Naive thymus-derived CD4-positive, alpha-beta T cell (primary cell): ENCODE results near the gene MTFR1L. TPM values are rescaled to one million over a fixed set of nuclear protein-coding genes. Genes with fewer than 3 reads are reported as not detected.

Source experiments
- ATAC-seq: fragments of 150-1000 bp; cut with Tn5 transposase; 2 replicates; pipeline ENCODE4 v1.10.0; 2021; ENCODE audit warnings: mild to moderate bottlenecking, moderate library complexity
- CTCF ChIA-PET: fragments of 350-600 bp; sonication (Branson Sonifier 250); formaldehyde crosslinking; loops from one replicate; lab custom pipeline; 2021; ENCODE audit warnings: antibody characterized with exemption; lab: Charles Lee
- POLR2A ChIA-PET: fragments of 350-600 bp; sonication (Branson Sonifier 250); formaldehyde crosslinking; loops from one replicate; lab custom pipeline; 2021; ENCODE audit warnings: antibody characterized with exemption, inconsistent platforms; lab: Charles Lee
- DNase-seq, 9 donors: peaks; one replicate each; pipeline versions ENCODE4 v3.0.0 to v3.0.0-alpha.2; 2020 to 2022; ENCODE audit warnings: mixed read lengths in 1 of 9
- H3K27ac ChIP-seq: one replicate; pipeline ENCODE4 v1.7.0; 2013; ENCODE audit warnings: mild to moderate bottlenecking, low read depth, low read length, moderate library complexity
- H3K27me3 ChIP-seq, 2 donors: one replicate each; pipeline ENCODE4 v1.7.0; 2013; ENCODE audit warnings: low read length in 2 of 2, mild to moderate bottlenecking in 2 of 2, moderate library complexity in 2 of 2; ENCODE audit not compliant: control insufficient read depth in 2 of 2, insufficient read depth in 2 of 2
- H3K36me3 ChIP-seq, 3 experiments: 1 replicate in 2 of 3; 2 replicates in 1 of 3; pipeline ENCODE4 v1.7.0; 2013; ENCODE audit warnings: low read length in 3 of 3, mild to moderate bottlenecking in 3 of 3, moderate library complexity in 1 of 3; ENCODE audit not compliant: insufficient read depth in 3 of 3, control insufficient read depth in 2 of 3
- H3K4me1 ChIP-seq, 2 donors: one replicate each; pipeline ENCODE4 v1.7.0; 2013; ENCODE audit warnings: low read length in 2 of 2, mild to moderate bottlenecking in 2 of 2, moderate library complexity in 1 of 2; ENCODE audit not compliant: control insufficient read depth in 2 of 2, insufficient read depth in 2 of 2
- H3K4me3 ChIP-seq: 2 replicates; pipeline ENCODE4 v1.7.0; 2013; ENCODE audit warnings: mild to moderate bottlenecking, low read length
- H3K9me3 ChIP-seq, 3 experiments: 1 replicate in 2 of 3; 2 replicates in 1 of 3; pipeline ENCODE4 v1.7.0; 2013; ENCODE audit warnings: low read length in 3 of 3; ENCODE audit not compliant: control insufficient read depth in 2 of 3
- H3K27ac Mint-ChIP-seq, 9 donors: one replicate each; pipeline ENCODE4 v1.8.0; 2020 to 2022; ENCODE audit warnings: mixed read lengths in 9 of 9, mild to moderate bottlenecking in 8 of 9, moderate library complexity in 5 of 9, inconsistent platforms in 2 of 9
- H3K27me3 Mint-ChIP-seq, 5 donors: one replicate each; pipeline ENCODE4 v1.8.0; 2021 to 2022; ENCODE audit warnings: mixed read lengths in 5 of 5, mild to moderate bottlenecking in 1 of 5
- H3K36me3 Mint-ChIP-seq, 5 donors: one replicate each; pipeline ENCODE4 v1.8.0; 2020 to 2022; ENCODE audit warnings: mixed read lengths in 5 of 5, mild to moderate bottlenecking in 3 of 5, inconsistent platforms in 1 of 5
- H3K4me1 Mint-ChIP-seq, 7 donors: one replicate each; pipeline ENCODE4 v1.8.0; 2020 to 2022; ENCODE audit warnings: mixed read lengths in 7 of 7, mild to moderate bottlenecking in 3 of 7, inconsistent platforms in 1 of 7
- H3K4me3 Mint-ChIP-seq, 10 donors: one replicate each; pipeline ENCODE4 v1.8.0; 2020 to 2022; ENCODE audit warnings: mild to moderate bottlenecking in 10 of 10, mixed read lengths in 10 of 10, moderate library complexity in 6 of 10, inconsistent platforms in 2 of 10
- H3K9me3 Mint-ChIP-seq, 11 donors: one replicate each; pipeline ENCODE4 v1.8.0; 2020 to 2022; ENCODE audit warnings: mixed read lengths in 11 of 11, mild to moderate bottlenecking in 4 of 11, inconsistent platforms in 1 of 11, moderate library complexity in 1 of 11
- intact Hi-C, 2 donors: fragments of 100-400 bp; cut with micrococcal nuclease; formaldehyde crosslinking; loops; one replicate each; pipeline ENCODE4 v1.15.1; 2023
- polyA plus RNA-seq, 2 donors: library from polyadenylated mRNA; unstranded; fragments of 300-500 nt; fragmentation: Illumina TruSeq; gene quantifications; one replicate each; pipeline ENCODE4 v1.2.3, GENCODE V29; 2021
- total RNA-seq, 6 experiments: library from RNA in 5 of 6; stranded (reverse) in 5 of 6; gene quantifications; 1 replicate in 5 of 6; 2 replicates in 1 of 6; pipeline ENCODE4 v1.2.3 and lab custom pipeline; 2021 to 2026

Gene MTFR1L
- total RNA-seq (10 to 100 TPM; 39.6 to 60.2 (median 42.3) TPM), polyA plus RNA-seq (10 to 100 TPM; 42.4 to 51.2 TPM), total RNA-seq (lab: John Stamatoyannopoulos, UW) (33.5 reads per million, percentile 62 among the genes with 10 or more reads in this experiment)

DNA sequence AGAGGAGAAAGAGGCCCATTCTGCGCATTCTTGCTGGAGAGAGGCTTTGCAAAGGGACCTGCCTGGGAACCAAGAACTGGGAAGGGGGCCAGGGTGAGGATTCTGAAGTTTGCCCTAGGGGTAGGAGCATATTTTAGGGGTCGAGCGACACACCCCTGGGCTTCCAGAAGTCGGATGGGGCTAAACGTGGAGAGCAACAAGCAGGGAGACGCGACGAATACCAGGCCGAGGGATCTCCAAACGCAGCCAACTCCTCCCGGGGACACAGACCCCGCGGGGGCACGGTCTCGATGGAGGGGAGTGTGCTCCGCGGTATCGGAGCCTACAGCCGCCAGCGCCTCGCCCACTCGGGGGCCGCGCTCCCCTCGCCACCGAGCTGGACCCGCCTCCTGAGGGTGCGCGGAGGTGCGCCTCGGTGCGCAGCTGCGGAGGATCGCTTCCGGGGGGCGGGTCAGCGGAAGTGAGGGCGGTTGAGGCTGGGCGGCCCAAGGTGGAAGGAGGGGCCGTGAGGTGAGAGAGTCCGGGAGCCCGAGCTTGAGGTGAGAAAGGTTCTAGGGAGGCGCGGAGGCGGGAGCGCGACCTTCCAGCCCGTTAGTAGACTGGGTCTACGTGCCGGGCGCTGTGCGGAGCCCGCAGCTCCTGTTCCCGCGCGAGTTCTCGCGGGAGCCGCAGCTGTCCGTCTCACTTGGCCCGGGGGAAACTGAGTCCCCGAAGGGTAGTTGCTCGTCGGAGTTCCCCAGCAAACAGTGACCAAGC, at the start of gene MTFR1L:
MTFR1L (plus strand) TSS at position 464 of the 756 bp plus-strand sequence. CDS start 3,151 bp downstream, outside the sequence.
- H3K4me1 Mint-ChIP-seq = peaks cover 30 to 61% (median 46%) of the 10 kb centered on the region in 7 donors
- peaks cover 19 to 28% of the 10 kb centered on the region in 2 donors for H3K4me1 ChIP-seq
- ChIA-PET CTCF (interaction anchor here (0.5 to 3.8 kb wide), 6 partner anchors 9 to 332 kb away, joined by 3 to 11 read pairs (median 4); no protein-coding TSS in a partner anchor), POLR2A (interaction anchor here (0.6 to 3.8 kb wide), 45 partner anchors 9 to 804 kb away, joined by 3 to 32 read pairs (median 4); partner anchors contain the start of genes AUNIP, MACO1, PAFAH2 and PAQR7)
- H3K27ac ChIP-seq = peak within 1 kb of the TSS; percentile 91
- DNase-seq (peak; percentile 82 to 96 (median 92)), ATAC-seq (peak; percentile 92)
- peak within 1 kb of the TSS; percentile 91 to 100 (median 96) for H3K4me3 Mint-ChIP-seq
- H3K27me3 ChIP-seq = no peaks in the 10 kb centered on the region
- peaks cover 0 to 12% (median 0%) of the 10 kb centered on the region in 11 donors for H3K9me3 Mint-ChIP-seq
- peak within 1 kb of the TSS; percentile 97 for H3K4me3 ChIP-seq
- H3K27me3 Mint-ChIP-seq = no peaks in the 10 kb centered on the region
- H3K36me3 Mint-ChIP-seq = peaks cover 0 to 5% (median 0%) of the 10 kb centered on the region in 5 donors
- H3K27ac Mint-ChIP-seq = peak within 1 kb of the TSS; percentile 92 to 99 (median 96)
- no peaks in the 10 kb centered on the region for H3K9me3 ChIP-seq
- intact Hi-C loops = loop anchor here (1.0 to 10.0 kb wide), 12 partner anchors 13 to 1102 kb away; partner anchors contain the start of genes AUNIP (in 2 of the 2), PAFAH2 (in 2 of the 2), RSRP1 (in 2 of the 2) and STMN1 (in 2 of the 2)
- peaks cover 0 to 21% (median 0%) of the 10 kb centered on the region in 3 experiments for H3K36me3 ChIP-seq

DNA sequence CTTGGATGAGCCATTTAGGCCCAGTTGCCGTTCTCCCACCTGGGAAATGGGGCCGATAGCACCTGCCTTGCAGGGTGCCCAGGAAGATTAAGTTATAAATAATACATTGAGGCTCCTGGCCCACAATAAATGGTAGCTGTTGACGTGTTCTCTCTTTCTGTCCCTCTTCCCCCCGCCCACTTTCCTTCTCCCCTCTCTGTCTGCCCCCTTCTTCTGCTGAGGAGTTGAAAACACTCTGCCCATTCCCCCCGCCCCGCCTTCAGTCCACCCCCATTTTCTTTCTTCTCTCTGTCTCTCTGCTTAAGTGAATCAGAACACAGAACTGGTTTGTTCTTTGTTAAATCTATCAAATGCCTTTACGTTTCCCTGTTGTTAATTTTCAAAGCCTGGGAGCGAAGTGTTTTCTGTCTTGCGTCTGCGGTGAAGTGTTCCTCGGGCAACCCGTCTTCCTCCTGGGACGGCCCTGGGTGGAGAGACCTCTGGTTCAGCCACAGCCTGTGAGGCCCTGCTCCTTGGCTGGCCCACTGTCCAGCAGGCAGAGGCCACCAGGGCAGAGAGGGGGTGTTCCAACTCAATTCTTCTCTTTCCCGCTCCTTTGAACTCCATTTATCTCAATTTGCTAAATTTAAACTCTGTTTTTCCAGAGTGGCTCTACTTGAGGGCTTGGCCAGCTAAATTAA, 49.1 kb upstream of the MTFR1L start:
- intact Hi-C loops = no loop called here
- Mint-ChIP-seq H3K4me3 (peak overlapping the region in 9 of 10 donors; percentile 71 to 91 (median 79)), H3K9me3 (peaks cover 0 to 6% (median 0%) of the 10 kb centered on the region in 11 donors), H3K36me3 (peaks cover 4 to 38% (median 22%) of the 10 kb centered on the region in 5 donors), H3K27ac (peak overlapping the region in 8 of 9 donors; percentile 93 to 99 (median 98)), H3K27me3 (peaks cover 0 to 44% (median 0%) of the 10 kb centered on the region in 5 donors), H3K4me1 (peaks cover 36 to 97% (median 81%) of the 10 kb centered on the region in 7 donors)
- H3K27ac ChIP-seq = peak overlapping the region; percentile 77
- no peak for ATAC-seq
- H3K4me1 ChIP-seq = peaks cover 29 to 84% of the 10 kb centered on the region in 2 donors
- no peaks in the 10 kb centered on the region for H3K27me3 ChIP-seq
- POLR2A ChIA-PET = interaction anchor here (0.6 to 1.8 kb wide), 7 partner anchors 8 to 538 kb away, joined by 3 to 7 read pairs (median 3); no protein-coding TSS in a partner anchor
- H3K36me3 ChIP-seq = peaks cover 0 to 25% (median 0%) of the 10 kb centered on the region in 3 experiments
- H3K4me3 ChIP-seq = peak overlapping the region; percentile 15
- peak in 2 of 9 donors; percentile 20 to 51 for DNase-seq
- no peaks in the 10 kb centered on the region for H3K9me3 ChIP-seq
- CTCF ChIA-PET = interaction anchor here (0.9 to 1.0 kb wide), 2 partner anchors 151 to 201 kb away, joined by 3 read pairs; no protein-coding TSS in a partner anchor

DNA sequence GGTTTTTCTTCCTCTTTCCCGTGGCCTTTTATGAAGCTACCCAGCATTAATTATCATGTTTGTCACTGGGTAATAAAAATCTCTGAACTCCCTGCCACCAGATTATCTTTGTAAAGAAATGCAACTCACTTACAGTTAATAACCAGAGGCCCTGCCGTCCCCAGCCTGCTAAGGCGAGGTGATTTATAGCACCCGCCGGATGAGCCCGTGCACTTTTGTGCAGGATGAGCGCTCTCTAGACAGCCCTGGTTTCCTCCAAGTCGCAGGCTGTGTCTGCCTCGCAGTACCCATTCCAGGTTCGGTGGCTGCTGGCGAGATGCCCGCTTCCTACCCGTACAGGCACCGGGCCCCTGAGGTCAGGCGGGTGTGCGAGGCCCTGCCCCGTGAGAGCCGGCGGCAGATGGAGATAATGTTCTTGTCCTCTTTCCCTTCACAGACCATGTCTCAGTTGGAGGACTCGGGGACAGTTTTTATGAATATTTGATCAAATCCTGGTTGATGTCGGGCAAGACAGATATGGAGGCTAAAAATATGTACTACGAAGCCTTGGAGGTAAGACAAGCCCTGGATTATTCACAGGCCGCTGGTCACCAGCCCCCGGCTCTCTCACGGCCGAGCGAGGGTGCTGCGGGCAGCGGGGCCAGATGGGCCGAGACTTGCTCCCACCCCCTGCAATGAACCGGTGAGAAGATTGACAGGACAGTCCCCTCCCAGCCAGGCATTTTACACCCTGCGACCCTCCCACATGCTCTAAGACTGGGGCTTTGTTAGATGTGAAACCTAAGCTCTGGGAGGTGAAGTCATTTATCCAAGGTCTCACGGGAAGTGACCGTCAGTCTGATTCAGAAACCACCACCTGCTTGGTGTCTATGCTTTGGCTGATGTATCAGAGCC, 48.3 kb upstream of the MTFR1L start:
- H3K27ac Mint-ChIP-seq = peak overlapping the region in 8 of 9 donors; percentile 93 to 99 (median 98)
- intact Hi-C loops = no loop called here
- DNase-seq (peak in 8 of 9 donors; percentile 27 to 68 (median 62)), ATAC-seq (peak; percentile 6)
- no peaks in the 10 kb centered on the region for H3K27me3 ChIP-seq
- H3K4me1 Mint-ChIP-seq = peaks cover 41 to 97% (median 81%) of the 10 kb centered on the region in 7 donors
- peaks cover 4 to 39% (median 21%) of the 10 kb centered on the region in 5 donors for H3K36me3 Mint-ChIP-seq
- CTCF ChIA-PET = interaction anchor here (0.9 to 1.2 kb wide), 2 partner anchors 152 to 202 kb away, joined by 3 to 5 read pairs; no protein-coding TSS in a partner anchor
- H3K4me3 Mint-ChIP-seq = peak overlapping the region in 9 of 10 donors; percentile 71 to 91 (median 79)
- peak overlapping the region; percentile 77 for H3K27ac ChIP-seq
- peaks cover 0 to 44% (median 0%) of the 10 kb centered on the region in 5 donors for H3K27me3 Mint-ChIP-seq
- peaks cover 32 to 84% of the 10 kb centered on the region in 2 donors for H3K4me1 ChIP-seq
- peak overlapping the region; percentile 15 for H3K4me3 ChIP-seq
- H3K9me3 ChIP-seq = no peaks in the 10 kb centered on the region
- H3K9me3 Mint-ChIP-seq = peaks cover 0 to 6% (median 0%) of the 10 kb centered on the region in 11 donors
- POLR2A ChIA-PET = interaction anchor here (0.6 to 1.8 kb wide), 7 partner anchors 9 to 539 kb away, joined by 3 to 7 read pairs (median 3); no protein-coding TSS in a partner anchor
- H3K36me3 ChIP-seq = peaks cover 0 to 26% (median 0%) of the 10 kb centered on the region in 3 experiments

DNA sequence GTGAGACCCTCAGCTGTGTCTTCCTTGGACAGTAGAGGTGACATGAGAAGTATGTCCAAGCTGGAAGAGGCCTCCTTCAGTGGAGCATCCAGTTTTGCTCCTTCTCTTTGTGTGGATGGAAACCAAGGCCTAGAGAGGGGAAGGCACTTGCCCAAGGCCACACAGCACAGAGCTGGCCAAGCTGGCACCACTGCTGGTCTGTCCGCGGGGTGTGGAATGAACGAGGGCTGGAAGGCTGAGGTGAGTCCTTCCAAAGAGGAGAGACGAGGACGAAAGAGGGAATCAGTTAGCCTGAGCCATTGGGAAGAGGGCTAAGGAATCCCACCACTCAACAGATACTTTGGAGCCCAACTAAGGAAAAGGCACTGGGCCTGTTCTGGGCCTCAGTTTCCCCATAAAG, 47.6 kb upstream of the MTFR1L start:
- POLR2A ChIA-PET = interaction anchor here (0.8 to 1.8 kb wide), 3 partner anchors 21 to 153 kb away, joined by 3 to 7 read pairs (median 3); no protein-coding TSS in a partner anchor
- H3K36me3 Mint-ChIP-seq = peaks cover 4 to 41% (median 21%) of the 10 kb centered on the region in 5 donors
- peaks cover 0 to 44% (median 0%) of the 10 kb centered on the region in 5 donors for H3K27me3 Mint-ChIP-seq
- H3K27me3 ChIP-seq = no peaks in the 10 kb centered on the region
- no peak for ATAC-seq
- H3K4me3 Mint-ChIP-seq = peak overlapping the region in 8 of 10 donors; percentile 71 to 91 (median 80)
- intact Hi-C loops = no loop called here
- no peak for DNase-seq
- peaks cover 0 to 31% (median 0%) of the 10 kb centered on the region in 3 experiments for H3K36me3 ChIP-seq
- CTCF ChIA-PET = interaction anchor here (1.2 kb wide), 1 partner anchor 153 kb away, joined by 5 read pairs; no protein-coding TSS in a partner anchor
- H3K27ac Mint-ChIP-seq = peak overlapping the region in 8 of 9 donors; percentile 93 to 99 (median 98)
- H3K4me1 Mint-ChIP-seq = peaks cover 43 to 99% (median 85%) of the 10 kb centered on the region in 7 donors
- no peak overlapping the region for H3K4me3 ChIP-seq
- H3K9me3 Mint-ChIP-seq = peaks cover 0 to 6% (median 0%) of the 10 kb centered on the region in 11 donors
- H3K9me3 ChIP-seq = no peaks in the 10 kb centered on the region
- peaks cover 32 to 85% of the 10 kb centered on the region in 2 donors for H3K4me1 ChIP-seq
- H3K27ac ChIP-seq = peak overlapping the region; percentile 77

DNA sequence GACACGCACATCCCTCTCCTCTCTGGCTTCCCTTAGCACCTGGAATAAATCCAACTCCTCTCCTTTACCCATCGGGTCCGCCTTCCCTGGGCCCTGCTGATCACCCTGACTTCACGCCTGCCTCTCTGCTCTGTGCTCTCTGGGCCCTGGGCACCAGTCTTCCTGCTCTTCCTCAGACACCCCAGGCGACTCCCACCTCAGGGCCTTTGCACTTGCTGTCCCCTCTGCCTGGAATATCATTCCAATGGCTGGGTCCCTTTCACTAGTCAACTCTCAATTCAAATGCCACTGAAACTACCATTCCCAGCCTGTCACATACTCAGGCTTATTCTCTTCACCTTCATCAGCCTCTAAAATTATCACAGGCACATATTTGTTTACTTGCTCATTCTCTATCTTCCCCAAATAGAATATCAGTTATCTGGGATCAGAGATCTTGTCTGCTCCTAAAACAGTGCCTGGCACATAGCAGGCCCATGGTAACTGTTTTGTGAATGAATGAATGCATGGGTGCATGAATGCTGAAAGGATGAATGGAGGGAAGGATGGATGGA, 47.0 kb upstream of the MTFR1L start:
- H3K4me1 ChIP-seq = peaks cover 35 to 82% of the 10 kb centered on the region in 2 donors
- ChIA-PET POLR2A (interaction anchor here (1.1 to 4.1 kb wide), 7 partner anchors 10 to 154 kb away, joined by 3 to 45 read pairs (median 26); no protein-coding TSS in a partner anchor), CTCF (interaction anchor here (1.0 to 1.2 kb wide), 2 partner anchors 25 to 154 kb away, joined by 4 to 5 read pairs; no protein-coding TSS in a partner anchor)
- no peak for DNase-seq
- Mint-ChIP-seq H3K4me1 (peaks cover 43 to 99% (median 91%) of the 10 kb centered on the region in 7 donors), H3K9me3 (peaks cover 0 to 5% (median 0%) of the 10 kb centered on the region in 11 donors), H3K27me3 (peaks cover 0 to 47% (median 0%) of the 10 kb centered on the region in 5 donors), H3K4me3 (peak overlapping the region in 9 of 10 donors; percentile 23 to 91 (median 71)), H3K36me3 (peaks cover 4 to 38% (median 22%) of the 10 kb centered on the region in 5 donors), H3K27ac (peak overlapping the region; percentile 11 to 99 (median 97))
- no peaks in the 10 kb centered on the region for H3K9me3 ChIP-seq
- H3K4me3 ChIP-seq = no peak overlapping the region
- intact Hi-C loops = no loop called here
- no peak for ATAC-seq
- no peaks in the 10 kb centered on the region for H3K27me3 ChIP-seq
- peaks cover 0 to 32% (median 0%) of the 10 kb centered on the region in 3 experiments for H3K36me3 ChIP-seq
- H3K27ac ChIP-seq = peak overlapping the region; percentile 77
